K562 (cell line): ENCODE data around the gene ARL14. TPM values are rescaled to one million over a fixed set of nuclear protein-coding genes. Genes with fewer than 3 reads are reported as not detected.

Source experiments
- ATAC-seq: fragments of 200-7000 bp; cut with Tn5 transposase; 3 replicates; pipeline ENCODE4 v1.9.1; 2020; ENCODE audit warnings: moderate library complexity
- BruUV-seq: library from RNA; stranded (reverse); fragments of 400-500 nt; replicated peaks from 2 replicates; lab custom pipeline; 2021; lab: Mats Ljungman, UMichigan
- CTCF ChIA-PET: fragments of 300-600 bp; formaldehyde crosslinking; extraction: SDS; loops from one replicate; lab custom pipeline; 2021; ENCODE audit warnings: low intra/inter-chr PET ratio; lab: Yijun Ruan, JAX
- POLR2A ChIA-PET: fragments of 300-600, 350-650 bp; sonication (Branson Sonifier 250); formaldehyde crosslinking; extraction: SDS; loops from one replicate; lab custom pipeline; 2021; ENCODE audit warnings: antibody characterized with exemption, inconsistent platforms; lab: Yijun Ruan, JAX
- DNase-seq, 4 experiments: peaks; one replicate each; pipeline versions ENCODE4 v3.0.0 to v3.0.0-alpha.2; 2011 to 2018; ENCODE audit warnings: low spot score in 3 of 4, mixed read lengths in 3 of 4; ENCODE audit errors: extremely low read depth in 1 of 4
- FAIRE-seq: peaks from 2 replicates; lab custom pipeline; 2011; peaks lifted over from hg19 to GRCh38; lab: Jason Lieb, UNC
- H2AFZ ChIP-seq: 2 replicates; pipeline ENCODE4 v1.6.0; 2011; ENCODE audit warnings: low read depth, low read length, control low read depth, inconsistent platforms
- H3K27ac ChIP-seq: fragments of 200-600 bp; 3 replicates; pipeline ENCODE4 v1.8.0; 2011; ENCODE audit warnings: low read depth, mild to moderate bottlenecking, control low read depth, inconsistent platforms, low read length, moderate library complexity, mixed read lengths; ENCODE audit errors: extremely low read depth
- H3K27me3 ChIP-seq, 2 experiments: fragments of 300-600 bp in 1 of 2; 2 replicates in 1 of 2; 3 replicates in 1 of 2; pipeline versions ENCODE4 v1.6.0 to v1.8.0; 2011; ENCODE audit warnings: inconsistent platforms in 2 of 2, low read length in 2 of 2, mild to moderate bottlenecking in 1 of 2, mixed read lengths in 1 of 2, moderate library complexity in 1 of 2; ENCODE audit not compliant: control insufficient read depth in 2 of 2, insufficient read depth in 2 of 2
- H3K36me3 ChIP-seq: fragments of 300-600 bp; 3 replicates; pipeline ENCODE4 v1.8.0; 2011; ENCODE audit warnings: mild to moderate bottlenecking, low read length, inconsistent platforms; ENCODE audit not compliant: control insufficient read depth, insufficient read depth
- H3K4me1 ChIP-seq, 2 experiments: fragments of 200-600 bp in 1 of 2; replicated peaks in 1 of 2; 2 replicates in 1 of 2; 3 replicates in 1 of 2; pipeline versions ENCODE4 v1.5.1 to v1.8.0; 2011; ENCODE audit warnings: inconsistent platforms in 2 of 2, low read length in 2 of 2, mild to moderate bottlenecking in 1 of 2, mixed read lengths in 1 of 2, moderate library complexity in 1 of 2; ENCODE audit not compliant: control insufficient read depth in 2 of 2, insufficient read depth in 2 of 2
- H3K4me2 ChIP-seq: 2 replicates; pipeline ENCODE4 v1.6.1; 2011; ENCODE audit warnings: low read length, control low read depth, inconsistent platforms, mixed read lengths; ENCODE audit not compliant: insufficient read depth
- H3K4me3 ChIP-seq: fragments of 200-600 bp; sonication (generic), shearing (Covaris generic); 2 replicates; pipeline ENCODE4 v1.5.1; 2016; ENCODE audit warnings: control low read depth, inconsistent platforms
- H3K79me2 ChIP-seq: fragments of 200-600 bp; 3 replicates; pipeline ENCODE4 v1.8.0; 2011; ENCODE audit warnings: low read length, inconsistent platforms; ENCODE audit not compliant: control insufficient read depth, insufficient read depth
- H3K9ac ChIP-seq, 2 experiments: 2 replicates each; pipeline versions ENCODE4 v1.6.0 to v1.6.1; 2011; ENCODE audit warnings: low read depth in 2 of 2, low read length in 2 of 2, control low read depth in 1 of 2, inconsistent platforms in 1 of 2, mild to moderate bottlenecking in 1 of 2, mixed read lengths in 1 of 2; ENCODE audit not compliant: insufficient read depth in 1 of 2
- H3K9me1 ChIP-seq: one replicate; pipeline ENCODE4 v1.6.0; 2011; ENCODE audit warnings: inconsistent platforms, mild to moderate bottlenecking, low read length, moderate library complexity; ENCODE audit not compliant: control insufficient read depth, insufficient read depth
- H3K9me3 ChIP-seq: replicated peaks from 2 replicates; pipeline ENCODE4 v1.5.1; 2011; ENCODE audit warnings: low read depth, low read length, inconsistent platforms; ENCODE audit not compliant: control insufficient read depth, insufficient read depth
- H4K20me1 ChIP-seq: replicated peaks from 2 replicates; pipeline ENCODE4 v1.6.1; 2011; ENCODE audit warnings: low read length, inconsistent platforms, mixed read lengths; ENCODE audit not compliant: control insufficient read depth, insufficient read depth
- HNRNPUL1 ChIP-seq: fragments of 200-400 bp; formaldehyde crosslinking; IDR thresholded peaks from 2 replicates; pipeline ENCODE4 v1.6.1; 2017; ENCODE audit warnings: low read length
- WGBS: fragments of 100-300 bp; shearing (Covaris generic); methylation state at CpG from one replicate; pipeline ENCODE4 v1.1.6; 2016; ENCODE audit warnings: low coverage, mixed read lengths; ENCODE audit not compliant: insufficient coverage; ENCODE audit errors: missing lambda C conversion rate; 5-methylcytosine and 5-hydroxymethylcytosine counted together
- in situ Hi-C: fragments of 300-500 bp; cut with MboI; formaldehyde crosslinking; loops from 4 replicates; pipeline ENCODE4 v1.15.0; 2018; ENCODE audit warnings: inconsistent platforms, mixed read lengths
- intact Hi-C: fragments of 100-400 bp; cut with micrococcal nuclease; formaldehyde crosslinking; loops from 2 replicates; pipeline ENCODE4 v1.14.2; 2022
- polyA plus RNA-seq, 8 experiments: library from polyadenylated mRNA; depleted of rRNA in 4 of 8; stranded (reverse) in 5 of 8; unstranded in 3 of 8; fragments of >200 nt; fragmentation: Nextera tagmentation in 2 of 8; fragmentation: Illumina TruSeq in 1 of 8; extraction: Ambion mirVana in 2 of 8; extraction: Trizol in 1 of 8; gene quantifications; 2 replicates each; pipeline versions ENCODE4 v1.2.1 to v1.2.3, GENCODE V29; 2011 to 2014; ENCODE audit warnings: inconsistent platforms in 1 of 8, missing spikeins in 1 of 8
- total RNA-seq, 7 experiments: library from RNA; depleted of rRNA in 6 of 7; stranded (reverse); fragments of >200 nt in 6 of 7; fragmentation: Illumina TruSeq in 2 of 7; extraction: Trizol in 2 of 7; gene quantifications; 2 replicates each; pipeline versions ENCODE4 v1.2.1 to v1.2.3, GENCODE V29; 2011 to 2021; ENCODE audit warnings: low replicate concordance in 1 of 7
- TF ChIP-seq, protein P1 (sequence below): sonication (generic); formaldehyde crosslinking; IDR thresholded peaks from 2 replicates; pipeline ENCODE4 v1.8.0; 2023; ENCODE audit warnings: mild to moderate bottlenecking, missing genetic modification reagents

ARL14 gene
- total and polyA plus RNA-seq, 9 of the 15 experiments (the other 6 are each of a cell fraction or from before 2014, with no cell fraction given): not detected

- no peaks in the 10 kb centered on the region for H4K20me1 ChIP-seq
- H3K4me1 ChIP-seq: no peaks in the 10 kb centered on the region
- FAIRE-seq: no peak
- no peaks in the 10 kb centered on the region for H3K36me3 ChIP-seq
- BruUV-seq: no TSS peak
- no peak overlapping the region for H3K9ac ChIP-seq
- intact Hi-C loops: no loop called here
- no peak for ATAC-seq
- no peak overlapping the region for H3K27ac ChIP-seq
- no peaks in the 10 kb centered on the region for H3K9me3 ChIP-seq
- H3K79me2 ChIP-seq: no peaks in the 10 kb centered on the region
- no peak for DNase-seq
- POLR2A ChIA-PET: no interaction called here
- no peak for TF ChIP-seq HNRNPUL1
- TF ChIP-seq, protein P1, sequence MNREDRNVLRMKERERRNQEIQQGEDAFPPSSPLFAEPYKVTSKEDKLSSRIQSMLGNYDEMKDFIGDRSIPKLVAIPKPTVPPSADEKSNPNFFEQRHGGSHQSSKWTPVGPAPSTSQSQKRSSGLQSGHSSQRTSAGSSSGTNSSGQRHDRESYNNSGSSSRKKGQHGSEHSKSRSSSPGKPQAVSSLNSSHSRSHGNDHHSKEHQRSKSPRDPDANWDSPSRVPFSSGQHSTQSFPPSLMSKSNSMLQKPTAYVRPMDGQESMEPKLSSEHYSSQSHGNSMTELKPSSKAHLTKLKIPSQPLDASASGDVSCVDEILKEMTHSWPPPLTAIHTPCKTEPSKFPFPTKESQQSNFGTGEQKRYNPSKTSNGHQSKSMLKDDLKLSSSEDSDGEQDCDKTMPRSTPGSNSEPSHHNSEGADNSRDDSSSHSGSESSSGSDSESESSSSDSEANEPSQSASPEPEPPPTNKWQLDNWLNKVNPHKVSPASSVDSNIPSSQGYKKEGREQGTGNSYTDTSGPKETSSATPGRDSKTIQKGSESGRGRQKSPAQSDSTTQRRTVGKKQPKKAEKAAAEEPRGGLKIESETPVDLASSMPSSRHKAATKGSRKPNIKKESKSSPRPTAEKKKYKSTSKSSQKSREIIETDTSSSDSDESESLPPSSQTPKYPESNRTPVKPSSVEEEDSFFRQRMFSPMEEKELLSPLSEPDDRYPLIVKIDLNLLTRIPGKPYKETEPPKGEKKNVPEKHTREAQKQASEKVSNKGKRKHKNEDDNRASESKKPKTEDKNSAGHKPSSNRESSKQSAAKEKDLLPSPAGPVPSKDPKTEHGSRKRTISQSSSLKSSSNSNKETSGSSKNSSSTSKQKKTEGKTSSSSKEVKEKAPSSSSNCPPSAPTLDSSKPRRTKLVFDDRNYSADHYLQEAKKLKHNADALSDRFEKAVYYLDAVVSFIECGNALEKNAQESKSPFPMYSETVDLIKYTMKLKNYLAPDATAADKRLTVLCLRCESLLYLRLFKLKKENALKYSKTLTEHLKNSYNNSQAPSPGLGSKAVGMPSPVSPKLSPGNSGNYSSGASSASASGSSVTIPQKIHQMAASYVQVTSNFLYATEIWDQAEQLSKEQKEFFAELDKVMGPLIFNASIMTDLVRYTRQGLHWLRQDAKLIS: no peak
- TF ChIP-seq, all 486 proteins: peak for 0
- in situ Hi-C loops: no loop called here
- 0 out of 5 replicates have a peak, but pooled peaks cover 0 to 6% of the 10 kb centered on the region in 2 experiments for H3K27me3 ChIP-seq
- no peaks in the 10 kb centered on the region for H3K9me1 ChIP-seq
- no peak overlapping the region for H3K4me3 ChIP-seq
- CTCF ChIA-PET: no interaction called here
- H2AFZ ChIP-seq: no peak overlapping the region
- H3K4me2 ChIP-seq: no peak overlapping the region
- WGBS: under 1% methylated on average over 5 of the region's 5 CpGs
Measured at GRCh38 chr3:160678292-160678842, 1.4 kb downstream of the ARL14 start.
